BLaER1 (cell line): Measurements from ENCODE around the gene PTPRG.

Experiments
- H3K27ac ChIP-seq: shearing (Covaris generic); formaldehyde crosslinking; 2 replicates; pipeline ENCODE4 v1.8.1; 2022
- H3K27me3 ChIP-seq: shearing (Covaris generic); formaldehyde crosslinking; 2 replicates; pipeline ENCODE4 v1.8.1; 2022
- H3K36me3 ChIP-seq: shearing (Covaris generic); formaldehyde crosslinking; 2 replicates; pipeline ENCODE4 v1.8.1; 2022
- H3K4me1 ChIP-seq: shearing (Covaris generic); formaldehyde crosslinking; 2 replicates; pipeline ENCODE4 v1.8.1; 2022
- H3K4me2 ChIP-seq: shearing (Covaris generic); formaldehyde crosslinking; 2 replicates; pipeline ENCODE4 v1.8.1; 2022
- H3K4me3 ChIP-seq: shearing (Covaris generic); formaldehyde crosslinking; 2 replicates; pipeline ENCODE4 v1.8.1; 2022
- H3K9ac ChIP-seq: shearing (Covaris generic); formaldehyde crosslinking; 2 replicates; pipeline ENCODE4 v1.8.1; 2022
- H3K9me3 ChIP-seq: shearing (Covaris generic); formaldehyde crosslinking; 2 replicates; pipeline ENCODE4 v1.8.1; 2022
- H4K20me1 ChIP-seq: shearing (Covaris generic); formaldehyde crosslinking; 2 replicates; pipeline ENCODE4 v1.8.1; 2022
- Cebpa-rat ChIP-seq: shearing (Covaris generic); IDR thresholded peaks from 2 replicates; pipeline ENCODE4 v1.8.1; 2022

Gene PTPRG

GRCh38 chr3:61960976-61961375, 399.6 kb downstream of the PTPRG start:
- H3K27ac ChIP-seq, result no peak overlapping the region
- H4K20me1 ChIP-seq, result no peaks in the 10 kb centered on the region
- H3K9ac ChIP-seq, result no peak overlapping the region
- H3K36me3 ChIP-seq, result no peaks in the 10 kb centered on the region
- no peaks in the 10 kb centered on the region for H3K9me3 ChIP-seq
- H3K27me3 ChIP-seq, result no peaks in the 10 kb centered on the region
- no peak overlapping the region for H3K4me2 ChIP-seq
- no peaks in the 10 kb centered on the region for H3K4me1 ChIP-seq
- H3K4me3 ChIP-seq, result no peak overlapping the region
- no peak for TF ChIP-seq Cebpa-rat

GRCh38 chr3:61961900-61962299, 400.5 kb downstream of the PTPRG start:
- Histone ChIP-seq H3K4me3 (no peak overlapping the region), H3K27ac (no peak overlapping the region), H3K27me3 (no peaks in the 10 kb centered on the region), H3K4me1 (no peaks in the 10 kb centered on the region), H3K9me3 (no peaks in the 10 kb centered on the region), H4K20me1 (no peaks in the 10 kb centered on the region), H3K36me3 (no peaks in the 10 kb centered on the region), H3K4me2 (no peak overlapping the region), H3K9ac (no peak overlapping the region)
- TF ChIP-seq Cebpa-rat, result no peak

GRCh38 chr3:61964566-61964965, 403.2 kb downstream of the PTPRG start:
- Histone ChIP-seq H3K4me2 (no peak overlapping the region), H3K4me1 (no peaks in the 10 kb centered on the region), H3K9me3 (no peaks in the 10 kb centered on the region), H3K9ac (no peak overlapping the region), H3K27me3 (no peaks in the 10 kb centered on the region), H3K36me3 (no peaks in the 10 kb centered on the region), H3K4me3 (no peak overlapping the region), H3K27ac (no peak overlapping the region), H4K20me1 (no peaks in the 10 kb centered on the region)
- no peak for TF ChIP-seq Cebpa-rat

- Histone ChIP-seq H3K9ac (no peak overlapping the region), H3K27ac (no peak overlapping the region), H3K4me3 (no peak overlapping the region), H3K4me2 (no peak overlapping the region), H3K9me3 (no peaks in the 10 kb centered on the region), H3K27me3 (no peaks in the 10 kb centered on the region), H3K36me3 (no peaks in the 10 kb centered on the region), H4K20me1 (no peaks in the 10 kb centered on the region), H3K4me1 (no peaks in the 10 kb centered on the region)
- no peak for TF ChIP-seq Cebpa-rat
Measured at GRCh38 chr3:61965770-61966131, 404.4 kb downstream of the PTPRG start.

- no peak for TF ChIP-seq Cebpa-rat
- Histone ChIP-seq H4K20me1 (no peaks in the 10 kb centered on the region), H3K9me3 (no peaks in the 10 kb centered on the region), H3K4me2 (no peak overlapping the region), H3K4me1 (no peaks in the 10 kb centered on the region), H3K27me3 (no peaks in the 10 kb centered on the region), H3K36me3 (no peaks in the 10 kb centered on the region), H3K4me3 (no peak overlapping the region), H3K27ac (no peak overlapping the region), H3K9ac (no peak overlapping the region)
Measured at GRCh38 chr3:61966200-61966599, 404.8 kb downstream of the PTPRG start.

GRCh38 chr3:61967019-61967418, 405.6 kb downstream of the PTPRG start:
- Histone ChIP-seq H3K9ac (no peak overlapping the region), H3K4me3 (no peak overlapping the region), H4K20me1 (no peaks in the 10 kb centered on the region), H3K9me3 (no peaks in the 10 kb centered on the region), H3K27ac (no peak overlapping the region), H3K27me3 (no peaks in the 10 kb centered on the region), H3K4me2 (no peak overlapping the region), H3K4me1 (no peaks in the 10 kb centered on the region), H3K36me3 (no peaks in the 10 kb centered on the region)
- TF ChIP-seq Cebpa-rat, result no peak

- no peak overlapping the region for H3K4me2 ChIP-seq
- H3K4me3 ChIP-seq, result no peak overlapping the region
- H3K4me1 ChIP-seq, result no peaks in the 10 kb centered on the region
- no peak for TF ChIP-seq Cebpa-rat
- H3K27ac ChIP-seq, result no peak overlapping the region
- H3K36me3 ChIP-seq, result no peaks in the 10 kb centered on the region
- H4K20me1 ChIP-seq, result no peaks in the 10 kb centered on the region
- no peak overlapping the region for H3K9ac ChIP-seq
- no peaks in the 10 kb centered on the region for H3K9me3 ChIP-seq
- no peaks in the 10 kb centered on the region for H3K27me3 ChIP-seq
Measured at GRCh38 chr3:61967937-61968336, 406.6 kb downstream of the PTPRG start.

- no peaks in the 10 kb centered on the region for H4K20me1 ChIP-seq
- no peaks in the 10 kb centered on the region for H3K9me3 ChIP-seq
- no peak overlapping the region for H3K4me2 ChIP-seq
- no peak overlapping the region for H3K4me3 ChIP-seq
- TF ChIP-seq Cebpa-rat, result no peak
- H3K9ac ChIP-seq, result no peak overlapping the region
- H3K4me1 ChIP-seq, result peaks cover 6% of the 10 kb centered on the region
- no peak overlapping the region for H3K27ac ChIP-seq
- no peaks in the 10 kb centered on the region for H3K27me3 ChIP-seq
- H3K36me3 ChIP-seq, result no peaks in the 10 kb centered on the region
Measured at GRCh38 chr3:61974662-61975061, 413.3 kb downstream of the PTPRG start.

GRCh38 chr3:61975199-61975598, 413.8 kb downstream of the PTPRG start:
- no peak overlapping the region for H3K27ac ChIP-seq
- H3K9ac ChIP-seq, result no peak overlapping the region
- no peak overlapping the region for H3K4me3 ChIP-seq
- no peak for TF ChIP-seq Cebpa-rat
- no peaks in the 10 kb centered on the region for H3K9me3 ChIP-seq
- H4K20me1 ChIP-seq, result no peaks in the 10 kb centered on the region
- H3K36me3 ChIP-seq, result no peaks in the 10 kb centered on the region
- no peaks in the 10 kb centered on the region for H3K27me3 ChIP-seq
- H3K4me1 ChIP-seq, result peaks cover 11% of the 10 kb centered on the region
- H3K4me2 ChIP-seq, result no peak overlapping the region

- Histone ChIP-seq H3K9ac (no peak overlapping the region), H3K4me1 (peaks cover 11% of the 10 kb centered on the region), H3K4me2 (no peak overlapping the region), H3K27me3 (no peaks in the 10 kb centered on the region), H3K36me3 (no peaks in the 10 kb centered on the region), H3K4me3 (no peak overlapping the region), H3K9me3 (no peaks in the 10 kb centered on the region), H4K20me1 (no peaks in the 10 kb centered on the region), H3K27ac (no peak overlapping the region)
- TF ChIP-seq Cebpa-rat, result no peak
Measured at GRCh38 chr3:61975936-61976335, 414.6 kb downstream of the PTPRG start.
